T-helper 9 cell (primary cell): ENCODE measurements around the gene TBC1D19.

ENCODE experiments used
- DNase-seq: peaks from one replicate; pipeline ENCODE4 v3.0.0-alpha.2; 2020

The TBC1D19 gene

GRCh38 chr4:26741491-26741871 is 157.6 kb downstream of the TBC1D19 start:
- no peak for DNase-seq

GRCh38 chr4:26746802-26747213 is 162.9 kb downstream of the TBC1D19 start:
- DNase-seq: no peak

DNA sequence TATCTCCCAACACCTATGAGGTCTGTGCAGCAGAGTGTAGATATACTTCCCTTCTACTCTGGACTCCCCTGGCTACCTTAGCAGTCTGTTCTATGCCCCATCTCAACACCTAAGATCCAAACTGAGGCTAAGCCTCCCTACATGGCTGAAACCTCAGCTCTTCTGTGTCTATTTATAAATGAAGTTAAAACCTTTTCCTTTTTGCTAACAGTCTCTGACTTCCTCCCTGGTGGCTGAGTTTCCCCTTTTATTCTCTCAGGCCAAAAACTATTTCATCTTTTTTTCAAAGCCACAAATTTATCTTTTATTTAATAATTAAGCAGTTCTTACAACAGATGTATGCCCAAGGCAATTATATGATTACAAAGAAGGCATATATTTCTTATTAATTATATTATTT is 164.9 kb downstream of the TBC1D19 start:
- DNase-seq: no peak

DNA sequence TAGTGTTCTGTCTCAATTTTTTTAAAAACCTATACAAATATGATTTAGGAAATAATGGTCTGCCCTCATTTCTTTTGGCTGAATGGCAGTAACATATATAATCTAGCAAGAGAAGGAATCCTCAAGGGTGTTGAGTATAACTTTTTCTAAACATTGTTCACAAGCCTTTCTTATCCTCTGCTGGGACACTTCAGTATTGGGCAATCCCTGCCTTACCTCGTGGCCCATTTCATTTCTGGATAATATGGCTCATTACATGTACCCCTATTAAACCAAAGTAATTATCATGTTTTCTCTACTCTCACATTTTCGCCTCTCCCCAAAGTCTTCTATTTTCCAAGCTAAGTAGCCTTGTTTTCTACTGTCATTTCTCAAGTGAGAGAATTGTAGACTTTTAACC is 166.0 kb downstream of the TBC1D19 start:
- DNase-seq: no peak

DNA sequence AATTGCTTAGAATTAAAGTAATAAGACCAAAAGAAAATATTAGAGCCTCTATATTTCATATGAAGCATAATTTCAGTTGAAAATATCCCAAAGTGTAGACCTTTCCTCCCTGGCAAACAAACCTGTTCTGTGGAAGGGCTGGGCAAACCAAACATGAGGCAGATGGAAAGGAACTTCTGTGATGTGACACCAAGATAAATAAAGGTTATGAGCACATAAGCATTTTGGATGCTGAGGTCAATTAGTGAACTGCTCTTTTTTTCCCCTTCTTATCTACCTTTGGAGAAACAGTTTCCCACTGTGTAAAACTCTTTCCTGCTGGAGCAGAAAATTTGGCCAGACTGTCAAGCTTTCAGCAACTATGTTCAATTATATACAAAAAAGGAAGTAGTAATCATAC is 167.1 kb downstream of the TBC1D19 start:
- no peak for DNase-seq

DNA sequence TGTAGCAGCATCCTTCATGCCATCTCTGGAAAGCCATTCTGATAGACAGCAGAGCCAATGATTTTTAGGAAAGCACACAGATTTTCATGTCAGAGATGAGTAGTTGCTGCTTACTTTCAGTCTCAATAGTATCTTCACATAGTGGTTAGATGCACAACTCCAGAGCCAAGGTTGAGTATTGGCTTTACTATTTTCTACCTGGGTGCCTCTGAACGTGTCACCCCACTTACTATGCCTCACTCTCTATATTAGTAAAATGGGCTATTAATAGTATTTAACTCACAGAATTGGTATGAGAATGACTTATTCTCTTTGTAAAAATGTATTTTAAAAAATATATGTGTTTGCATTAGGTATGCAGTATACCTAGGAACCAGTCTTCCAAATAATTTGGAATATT is 168.0 kb downstream of the TBC1D19 start:
- DNase-seq: no peak

- no peak for DNase-seq
These were observed 169.3 kb downstream of the TBC1D19 start for GRCh38 chr4:26753187-26753586.

DNA sequence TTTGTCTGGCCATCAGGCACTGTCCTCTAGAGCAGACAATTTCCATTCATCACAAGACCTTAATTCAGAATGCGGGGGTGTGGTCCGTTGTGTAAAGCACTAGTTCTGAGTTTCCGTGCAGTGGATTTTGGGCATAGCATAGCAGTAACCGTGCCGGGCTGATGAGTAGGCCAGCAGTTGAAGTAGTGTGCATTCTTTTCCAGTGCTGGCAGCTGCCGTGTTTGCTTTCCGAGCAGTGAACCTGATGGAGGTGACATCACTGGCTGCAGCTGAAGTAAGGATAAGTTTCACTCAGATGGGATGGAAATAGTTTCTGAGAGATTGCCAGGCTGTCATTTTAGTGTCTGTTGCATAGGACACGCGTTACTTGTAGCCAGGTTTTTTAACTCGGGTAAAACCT is 169.7 kb downstream of the TBC1D19 start:
- DNase-seq: no peak

- DNase-seq: no peak
These were observed 173.9 kb downstream of the TBC1D19 start for GRCh38 chr4:26757751-26758150.

- DNase-seq: no peak
These were observed 175.0 kb downstream of the TBC1D19 start for GRCh38 chr4:26758899-26759298.

DNA sequence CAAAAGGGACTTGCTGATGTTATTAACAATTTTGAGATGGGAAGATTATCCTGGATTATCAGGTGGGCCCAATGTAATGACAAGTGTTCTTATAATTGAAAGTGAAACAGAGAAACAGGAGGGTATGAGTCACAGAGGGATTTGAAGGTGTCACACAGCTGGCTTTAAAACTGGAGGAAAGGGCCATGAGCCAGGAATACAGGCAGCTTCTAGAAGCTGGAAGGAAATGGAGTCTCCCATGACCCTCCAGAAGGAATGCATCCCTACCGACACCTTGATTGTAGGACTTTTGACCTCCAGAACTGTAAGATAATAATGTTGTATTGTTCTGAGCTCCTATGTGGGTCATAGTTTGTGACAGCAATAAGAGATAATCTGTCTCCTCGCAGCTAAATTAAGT is 178.8 kb downstream of the TBC1D19 start:
- DNase-seq: no peak

GRCh38 chr4:26763063-26763462 is 179.2 kb downstream of the TBC1D19 start:
- DNase-seq: no peak

DNA sequence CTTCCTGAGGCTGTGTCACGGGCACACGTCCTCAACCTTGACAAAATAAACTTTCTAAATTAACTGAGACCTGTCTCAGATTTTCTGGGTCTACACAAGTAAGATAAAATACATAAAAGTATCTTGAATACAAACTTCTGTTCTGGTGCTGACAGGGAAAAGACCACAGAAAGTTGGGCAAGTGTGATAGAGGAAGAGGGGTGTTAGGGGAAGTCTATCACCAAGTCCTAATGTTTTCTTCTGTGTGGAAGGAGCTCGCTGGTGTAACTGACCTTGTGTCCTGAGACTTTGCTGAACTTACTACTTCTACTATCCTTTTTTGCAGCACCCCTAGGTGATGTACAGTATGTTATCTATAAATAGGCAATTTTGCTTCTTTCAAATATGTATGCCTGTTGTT is 179.8 kb downstream of the TBC1D19 start:
- no peak for DNase-seq

GRCh38 chr4:26764231-26764630 is 180.3 kb downstream of the TBC1D19 start:
- no peak for DNase-seq

GRCh38 chr4:26765515-26765914 is 181.6 kb downstream of the TBC1D19 start:
- DNase-seq: no peak

DNA sequence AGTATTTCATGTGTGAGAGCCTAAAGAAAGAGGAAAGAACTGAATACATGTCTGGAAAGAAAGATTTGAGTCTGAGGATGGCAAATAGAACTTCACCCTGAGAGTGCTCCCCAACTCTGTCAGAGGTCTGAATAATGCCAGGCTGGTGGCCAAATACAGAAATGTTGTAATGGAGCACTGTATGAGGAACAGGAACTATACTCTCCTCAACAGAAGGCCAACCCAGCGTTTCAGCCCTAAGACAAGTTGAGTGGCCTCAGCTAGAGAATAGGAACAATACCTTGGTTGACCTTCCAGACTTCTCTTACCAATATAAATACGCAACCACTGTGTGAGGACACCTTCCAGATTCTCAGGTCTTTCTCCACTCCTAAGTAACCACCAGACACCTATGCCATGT is 182.3 kb downstream of the TBC1D19 start:
- DNase-seq: no peak

DNA sequence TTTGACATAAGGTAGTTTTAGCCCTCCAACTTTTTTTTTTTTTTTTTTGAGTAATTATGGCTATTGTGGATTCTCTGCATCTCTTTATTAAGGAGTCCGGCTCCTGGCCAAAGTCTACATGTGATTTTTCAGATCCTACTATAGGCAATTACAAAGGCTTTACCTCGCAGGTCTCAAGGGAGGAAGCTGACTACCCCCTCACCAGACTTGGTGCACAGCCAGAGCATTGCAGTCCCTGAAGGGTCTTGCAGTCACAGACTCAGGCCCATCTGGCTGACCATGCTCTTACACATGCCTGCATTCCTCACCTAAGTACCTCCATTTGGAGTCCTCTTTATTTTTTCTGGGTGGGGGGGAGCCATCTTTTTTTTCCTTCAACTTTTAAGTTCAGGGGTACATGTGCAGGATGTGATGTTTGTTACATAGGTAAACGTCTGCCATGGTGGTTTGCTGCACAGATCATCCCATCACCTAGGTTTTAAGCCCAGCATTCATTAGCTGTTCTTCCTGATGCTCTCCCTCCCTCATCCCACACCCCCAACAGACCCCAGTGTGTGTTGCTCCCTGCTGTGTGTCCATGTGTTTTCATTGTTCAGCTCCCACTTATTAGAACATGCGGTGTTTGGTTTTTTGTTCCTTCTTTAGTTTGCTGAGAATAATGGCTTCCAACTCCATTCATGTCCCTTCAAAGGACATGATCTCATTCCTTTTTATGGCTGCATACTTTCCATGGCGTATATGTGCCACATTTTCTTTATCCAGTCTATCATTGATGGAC is 188.4 kb downstream of the TBC1D19 start:
- DNase-seq: no peak

DNA sequence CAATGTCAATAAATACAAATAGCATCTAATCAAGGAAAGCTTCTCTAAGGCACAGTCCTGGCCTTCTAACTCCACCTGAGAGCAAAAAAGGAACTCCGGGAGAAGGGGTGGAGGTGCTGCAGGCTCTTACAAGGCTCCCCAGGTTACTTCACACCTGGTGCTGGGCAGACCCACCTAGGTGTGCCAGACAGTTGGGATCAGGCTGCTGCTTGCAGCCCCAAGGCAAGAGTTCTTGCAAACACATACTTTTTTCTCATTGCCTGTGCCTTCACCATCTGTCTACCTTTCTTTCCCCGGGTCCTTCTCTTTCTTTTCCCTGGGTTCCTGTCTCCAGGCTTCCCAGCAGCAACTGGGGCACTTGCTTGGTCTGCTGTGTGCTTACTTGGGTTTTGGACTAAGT is 195.3 kb downstream of the TBC1D19 start:
- no peak for DNase-seq

GRCh38 chr4:26779674-26780073 is 195.8 kb downstream of the TBC1D19 start:
- no peak for DNase-seq

DNA sequence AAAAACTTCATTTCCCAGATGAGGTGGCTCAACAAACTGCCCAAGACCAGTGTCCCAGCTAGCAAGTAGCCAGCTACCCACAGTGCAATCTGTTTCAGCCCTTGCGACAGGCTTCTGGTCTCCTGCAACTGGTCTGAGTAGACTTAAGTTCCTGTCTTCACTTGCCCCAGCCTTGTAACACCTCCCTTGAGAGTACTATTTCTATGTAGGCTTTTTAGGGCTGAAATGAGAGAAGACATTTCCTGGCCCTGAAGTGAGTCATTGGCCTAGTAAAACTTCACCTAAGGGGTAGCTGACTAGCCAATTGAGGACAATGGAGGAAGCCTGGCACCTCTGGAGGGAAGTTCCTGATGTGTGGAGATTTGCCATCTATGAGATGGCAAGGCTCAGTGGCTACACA is 196.7 kb downstream of the TBC1D19 start:
- DNase-seq: no peak

GRCh38 chr4:26782168-26782829 is 198.4 kb downstream of the TBC1D19 start:
- no peak for DNase-seq

- DNase-seq: no peak
These were observed 198.9 kb downstream of the TBC1D19 start for GRCh38 chr4:26782830-26783202.

DNA sequence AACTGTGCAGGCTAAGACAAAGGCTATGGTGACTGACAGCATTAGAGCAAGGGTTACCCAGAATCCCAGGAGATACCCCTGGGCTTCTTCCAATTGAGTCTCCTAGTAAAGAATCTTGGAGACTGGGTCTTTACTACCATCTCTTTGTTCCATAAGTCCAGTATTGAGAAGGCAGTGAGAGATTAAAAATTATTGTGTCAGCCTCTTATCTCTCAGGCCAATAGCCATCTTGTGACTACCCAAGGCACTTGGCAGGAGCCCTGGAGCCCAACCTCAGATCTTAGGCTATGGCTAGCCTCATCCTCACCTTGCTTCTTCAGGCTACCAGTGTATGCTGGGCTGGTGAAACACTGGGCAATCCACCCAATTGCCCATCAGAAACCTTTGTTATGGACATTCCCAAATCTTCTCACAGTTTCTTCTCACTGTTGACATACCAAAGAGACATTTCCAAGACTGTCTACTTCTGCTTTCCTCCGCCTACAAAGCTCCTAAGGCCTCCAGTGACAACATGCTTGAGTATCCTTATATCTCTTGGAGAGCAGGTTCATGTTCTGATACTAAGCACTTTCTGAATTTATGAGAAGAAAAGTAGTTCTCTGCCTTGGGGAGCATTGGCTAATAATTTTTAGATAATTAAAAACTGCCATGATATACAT is 200.5 kb downstream of the TBC1D19 start:
- no peak for DNase-seq

- no peak for DNase-seq
These were observed 201.4 kb downstream of the TBC1D19 start for GRCh38 chr4:26785312-26785711.
